ENCODE measurements around the gene HMGCS1. TPM values are rescaled to one million over a fixed set of nuclear protein-coding genes. Genes with fewer than 3 reads are reported as not detected.

The HMGCS1 gene
- total RNA-seq, 3 donors from 2014 or later (not counting 1 experiment from before 2014, with no cell fraction given) = 53.0 to 105 (median 85.8) TPM

DNA sequence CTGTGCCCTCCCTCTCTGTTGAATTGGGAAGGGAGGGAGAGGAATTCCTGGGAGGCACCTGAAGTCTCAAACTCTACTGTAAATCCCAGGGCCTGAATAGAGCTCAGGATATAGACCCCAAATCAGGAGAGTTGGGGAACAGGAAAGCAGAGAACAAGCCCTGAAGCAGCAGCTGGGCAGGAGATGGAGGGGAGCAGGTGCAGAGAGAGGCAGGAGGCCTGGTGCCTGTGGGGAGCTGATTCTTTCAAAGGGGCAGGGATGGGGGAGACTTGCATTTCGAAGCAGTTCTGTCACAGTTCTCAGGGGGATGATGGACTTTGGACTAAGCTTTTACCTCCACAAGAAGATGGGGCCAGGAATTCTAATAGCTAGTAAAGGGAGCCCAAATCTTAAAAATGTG is 71.0 kb downstream of the HMGCS1 start:
- no peak for DNase-seq
- no peak overlapping the region for H3K4me3 Mint-ChIP-seq

More for the DNA sequence above, 71.0 kb downstream of the HMGCS1 start:
- Mint-ChIP-seq H3K4me1 (no peaks in the 10 kb centered on the region), H3K27ac (no peak overlapping the region), H3K27me3 (ENCODE audit: low read depth in 2 of 2) (peaks cover 7 to 16% of the 10 kb centered on the region in 2 donors), H3K36me3 (no peaks in the 10 kb centered on the region), H3K9me3 (no peaks in the 10 kb centered on the region)
- ATAC-seq = no peak
- Histone ChIP-seq H3K27me3 (ENCODE audit: control insufficient read depth, insufficient read depth, low read length) (no peaks in the 10 kb centered on the region), H3K4me1 (ENCODE audit: control insufficient read depth, insufficient read depth, low read length) (no peaks in the 10 kb centered on the region), H3K27ac (ENCODE audit: low read length) (no peak overlapping the region), H3K36me3 (ENCODE audit: control insufficient read depth, insufficient read depth, low read length) (no peaks in the 10 kb centered on the region), H3K9me3 (ENCODE audit: control insufficient read depth, insufficient read depth, low read length) (no peaks in the 10 kb centered on the region), H3K4me3 (ENCODE audit: low read length) (no peak overlapping the region)
- TF ChIP-seq, protein P1, sequence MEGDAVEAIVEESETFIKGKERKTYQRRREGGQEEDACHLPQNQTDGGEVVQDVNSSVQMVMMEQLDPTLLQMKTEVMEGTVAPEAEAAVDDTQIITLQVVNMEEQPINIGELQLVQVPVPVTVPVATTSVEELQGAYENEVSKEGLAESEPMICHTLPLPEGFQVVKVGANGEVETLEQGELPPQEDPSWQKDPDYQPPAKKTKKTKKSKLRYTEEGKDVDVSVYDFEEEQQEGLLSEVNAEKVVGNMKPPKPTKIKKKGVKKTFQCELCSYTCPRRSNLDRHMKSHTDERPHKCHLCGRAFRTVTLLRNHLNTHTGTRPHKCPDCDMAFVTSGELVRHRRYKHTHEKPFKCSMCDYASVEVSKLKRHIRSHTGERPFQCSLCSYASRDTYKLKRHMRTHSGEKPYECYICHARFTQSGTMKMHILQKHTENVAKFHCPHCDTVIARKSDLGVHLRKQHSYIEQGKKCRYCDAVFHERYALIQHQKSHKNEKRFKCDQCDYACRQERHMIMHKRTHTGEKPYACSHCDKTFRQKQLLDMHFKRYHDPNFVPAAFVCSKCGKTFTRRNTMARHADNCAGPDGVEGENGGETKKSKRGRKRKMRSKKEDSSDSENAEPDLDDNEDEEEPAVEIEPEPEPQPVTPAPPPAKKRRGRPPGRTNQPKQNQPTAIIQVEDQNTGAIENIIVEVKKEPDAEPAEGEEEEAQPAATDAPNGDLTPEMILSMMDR (IDR thresholded peaks at IDR 0.05) = no peak
- WGBS (ENCODE audit: insufficient coverage) = 43% methylated on average over 1 of the region's 1 CpG
- intact Hi-C loops (cut with micrococcal nuclease) = no loop called here

Other genes starting within 250 kb of the HMGCS1 start
- 10 to 100 TPM; 69.0 to 84.0 (median 83.5) TPM for gene ZNF131, start 192.5 kb downstream of the HMGCS1 start, total RNA-seq
- under 1 TPM; 0.28 to 0.40 (median 0.36) TPM for gene NIM1K, start 121.2 kb downstream of the HMGCS1 start, total RNA-seq
- gene CCL28, start 99.0 kb upstream of the HMGCS1 start, total RNA-seq = 10 to 100 TPM; 17.5 to 25.8 (median 25.1) TPM
- 10 to 100 TPM in 1 of 3 donors, 1 to 10 TPM in 2; 7.2 to 12.8 (median 8.8) TPM for gene TMEM267, start 170.5 kb upstream of the HMGCS1 start, total RNA-seq
- gene C5orf34, start 201.7 kb upstream of the HMGCS1 start, total RNA-seq = 1 to 10 TPM; 1.1 to 1.8 (median 1.3) TPM
- 10 to 100 TPM; 22.4 to 35.1 (median 29.2) TPM for gene PAIP1, start 243.7 kb upstream of the HMGCS1 start, total RNA-seq